NCI-H1417 treated with DMSO at 0.1 percent for 48 hours (cell line): ENCODE measurements around the gene CHL1.
A peak's percentile ranks its signal among the peaks of the same experiment; 100 is the strongest.

ENCODE experiments used
- DNase-seq: peaks from one replicate; lab custom pipeline; 2025; lab: John Stamatoyannopoulos, UW

CHL1 gene

GRCh38 chr3:278300-279064, 81.9 kb downstream of the CHL1 start:
- no peak for DNase-seq

GRCh38 chr3:279325-279724, 82.8 kb downstream of the CHL1 start:
- DNase-seq, result no peak

GRCh38 chr3:280681-281080, 84.1 kb downstream of the CHL1 start:
- no peak for DNase-seq

- no peak for DNase-seq
Measured at GRCh38 chr3:284322-284721, 87.8 kb downstream of the CHL1 start.

- no peak for DNase-seq
Measured at GRCh38 chr3:288417-288816, 91.9 kb downstream of the CHL1 start.

GRCh38 chr3:291028-291427, 94.5 kb downstream of the CHL1 start:
- DNase-seq, result no peak

GRCh38 chr3:291646-292436, 95.3 kb downstream of the CHL1 start:
- no peak for DNase-seq

- DNase-seq, result no peak
Measured at GRCh38 chr3:294096-294495, 97.5 kb downstream of the CHL1 start.

- DNase-seq, result no peak
Measured at GRCh38 chr3:294581-294980, 98.0 kb downstream of the CHL1 start.

GRCh38 chr3:295166-295565, 98.6 kb downstream of the CHL1 start:
- DNase-seq, result no peak

GRCh38 chr3:297585-297984, 101.0 kb downstream of the CHL1 start:
- no peak for DNase-seq

- DNase-seq, result no peak
Measured at GRCh38 chr3:299590-300301, 103.2 kb downstream of the CHL1 start.

- DNase-seq, result no peak
Measured at GRCh38 chr3:307182-307581, 110.6 kb downstream of the CHL1 start.

GRCh38 chr3:308597-309321, 112.2 kb downstream of the CHL1 start:
- no peak for DNase-seq

GRCh38 chr3:312160-312733, 115.7 kb downstream of the CHL1 start:
- peak; percentile 88 for DNase-seq

- no peak for DNase-seq
Measured at GRCh38 chr3:312911-313310, 116.3 kb downstream of the CHL1 start.

- DNase-seq, result no peak
Measured at GRCh38 chr3:317012-317411, 120.4 kb downstream of the CHL1 start.

GRCh38 chr3:318903-319302, 122.3 kb downstream of the CHL1 start:
- DNase-seq, result no peak

GRCh38 chr3:324423-324822, 127.9 kb downstream of the CHL1 start:
- DNase-seq, result no peak

GRCh38 chr3:325495-325894, 128.9 kb downstream of the CHL1 start:
- DNase-seq, result no peak

- no peak for DNase-seq
Measured at GRCh38 chr3:330494-331115, 134.0 kb downstream of the CHL1 start.
